ENCODE results near the gene MTCH1.

Gene MTCH1

GRCh38 chr6:37017606-37018197, 31.7 kb upstream of the MTCH1 start:
- DNase-seq (ENCODE audit: low read depth in 2 of 2): no peak

DNA sequence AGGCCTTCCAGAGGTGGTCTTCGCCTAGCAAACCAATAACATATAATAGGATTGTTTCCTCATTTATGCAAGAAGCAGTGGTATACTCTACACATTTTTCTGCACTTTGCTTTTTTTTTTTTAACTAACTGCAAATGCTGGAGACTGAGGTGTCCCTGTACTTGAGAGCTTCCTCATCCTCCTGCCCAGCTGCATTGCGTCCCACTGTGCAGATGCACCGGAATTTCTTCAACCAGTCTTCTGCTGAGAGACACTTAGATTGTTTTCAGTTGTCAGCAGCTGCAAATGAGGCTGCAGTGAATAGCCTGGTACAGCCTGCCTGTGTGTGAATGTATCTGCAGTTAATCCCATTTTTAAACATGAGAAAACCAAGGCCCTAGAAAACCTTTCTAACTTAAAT, 31.0 kb upstream of the MTCH1 start:
- DNase-seq (ENCODE audit: low read depth in 2 of 2): no peak

GRCh38 chr6:37015532-37015931, 29.5 kb upstream of the MTCH1 start:
- no peak for DNase-seq (ENCODE audit: low read depth in 2 of 2)

DNA sequence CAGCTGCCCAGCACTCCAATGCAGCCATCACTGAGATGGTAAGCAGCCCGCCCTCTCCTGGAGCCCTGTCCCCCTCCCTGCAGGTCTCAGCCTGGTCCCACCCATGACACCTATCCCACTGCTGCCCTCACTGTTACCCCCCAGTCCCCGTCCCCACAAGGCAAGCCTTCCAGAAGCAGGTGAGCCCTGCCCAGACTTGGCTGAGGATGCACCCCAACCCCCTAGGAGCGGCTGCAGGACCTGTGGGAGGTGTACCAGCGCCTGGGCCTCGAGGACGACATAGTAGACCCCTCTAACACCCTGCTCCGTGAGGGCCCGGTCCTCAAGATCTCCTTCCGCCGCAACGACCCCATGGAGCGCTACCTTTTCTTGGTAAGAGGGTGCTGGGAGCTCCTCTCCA, 28.7 kb upstream of the MTCH1 start:
- no peak for DNase-seq (ENCODE audit: low read depth in 2 of 2)

DNA sequence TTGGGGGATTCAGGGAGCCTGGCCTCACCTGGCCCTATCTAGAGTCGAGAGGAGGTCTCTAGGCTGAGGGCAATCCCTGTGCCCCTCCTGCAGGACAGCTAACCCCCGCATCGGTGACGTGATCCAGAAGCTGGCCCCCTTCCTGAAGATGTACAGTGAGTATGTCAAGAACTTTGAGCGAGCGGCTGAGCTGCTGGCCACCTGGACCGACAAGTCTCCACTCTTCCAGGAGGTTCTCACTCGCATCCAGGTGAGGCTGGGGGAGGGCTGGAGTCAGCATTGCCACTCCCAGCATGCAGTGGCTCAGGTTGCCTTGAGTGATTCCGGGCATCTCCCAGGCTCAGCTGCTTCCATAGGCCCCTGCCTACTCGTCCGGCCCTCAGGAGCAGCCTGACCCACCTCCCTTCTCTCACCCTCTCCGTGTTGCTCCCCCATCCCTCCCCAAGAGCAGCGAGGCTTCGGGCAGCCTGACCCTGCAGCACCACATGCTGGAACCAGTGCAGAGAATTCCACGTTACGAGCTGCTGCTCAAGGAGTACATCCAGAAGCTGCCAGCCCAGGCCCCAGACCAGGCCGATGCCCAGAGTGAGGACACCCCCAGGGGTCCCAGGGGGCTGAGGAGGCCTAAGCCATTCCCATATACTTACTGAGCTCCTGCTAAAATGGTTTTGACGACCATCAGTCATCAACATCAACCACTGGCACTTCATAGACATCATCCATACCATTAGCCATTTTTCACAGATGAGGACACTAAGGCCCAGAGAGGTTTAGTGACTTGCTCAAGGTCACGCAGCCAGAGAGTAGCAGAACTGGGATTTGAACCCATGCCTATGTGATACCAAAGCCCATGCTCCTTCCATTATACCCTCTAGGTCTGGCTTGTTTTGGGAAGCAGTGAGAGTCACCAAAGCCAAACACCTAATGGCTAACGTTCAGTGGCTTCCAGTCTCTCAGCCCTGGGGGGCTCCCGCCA, 27.8 kb upstream of the MTCH1 start:
- no peak for DNase-seq (ENCODE audit: low read depth in 2 of 2)

- no peak for DNase-seq (ENCODE audit: low read depth in 2 of 2)
Observed at GRCh38 chr6:37011656-37012378, 25.8 kb upstream of the MTCH1 start.

- no peak for DNase-seq (ENCODE audit: low read depth in 2 of 2)
Observed at GRCh38 chr6:37010402-37010892, 24.5 kb upstream of the MTCH1 start.

- no peak for DNase-seq (ENCODE audit: low read depth in 2 of 2)
Observed at GRCh38 chr6:37008484-37009465, 22.8 kb upstream of the MTCH1 start.

DNA sequence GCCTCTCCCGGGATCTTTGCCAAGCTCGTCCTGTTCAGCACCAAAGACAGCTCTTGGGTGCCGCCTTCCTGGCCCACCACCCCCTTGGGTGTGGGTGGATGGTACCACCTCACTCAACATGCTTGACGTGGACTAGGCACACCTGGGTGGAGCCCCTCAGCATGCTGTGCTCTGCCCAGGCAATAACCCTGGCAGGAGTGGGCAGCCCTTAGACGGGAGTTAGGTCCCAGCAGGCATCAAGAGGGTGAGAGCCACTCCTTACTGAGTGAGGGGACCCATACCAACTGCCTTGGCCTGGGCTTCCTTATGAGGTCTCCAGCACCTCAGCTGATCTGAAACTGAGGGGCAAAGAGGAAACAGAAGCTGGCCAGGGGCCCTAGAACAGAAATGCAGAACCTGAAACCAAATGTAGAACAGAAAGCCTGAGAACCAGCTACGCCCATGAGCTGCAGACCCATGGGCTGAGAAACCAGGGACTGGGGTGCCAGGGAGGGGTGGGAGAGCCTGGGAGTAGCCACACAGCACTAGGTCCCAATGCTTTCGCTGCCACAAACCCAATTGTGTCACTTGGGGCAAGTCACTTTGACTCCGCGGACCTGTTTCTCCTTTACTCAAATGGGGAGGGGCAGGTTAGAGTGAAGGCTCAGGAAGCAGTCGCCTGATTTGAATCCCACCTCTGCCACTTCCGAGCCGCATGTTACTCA, 21.5 kb upstream of the MTCH1 start:
- DNase-seq (ENCODE audit: low read depth in 2 of 2): no peak

DNA sequence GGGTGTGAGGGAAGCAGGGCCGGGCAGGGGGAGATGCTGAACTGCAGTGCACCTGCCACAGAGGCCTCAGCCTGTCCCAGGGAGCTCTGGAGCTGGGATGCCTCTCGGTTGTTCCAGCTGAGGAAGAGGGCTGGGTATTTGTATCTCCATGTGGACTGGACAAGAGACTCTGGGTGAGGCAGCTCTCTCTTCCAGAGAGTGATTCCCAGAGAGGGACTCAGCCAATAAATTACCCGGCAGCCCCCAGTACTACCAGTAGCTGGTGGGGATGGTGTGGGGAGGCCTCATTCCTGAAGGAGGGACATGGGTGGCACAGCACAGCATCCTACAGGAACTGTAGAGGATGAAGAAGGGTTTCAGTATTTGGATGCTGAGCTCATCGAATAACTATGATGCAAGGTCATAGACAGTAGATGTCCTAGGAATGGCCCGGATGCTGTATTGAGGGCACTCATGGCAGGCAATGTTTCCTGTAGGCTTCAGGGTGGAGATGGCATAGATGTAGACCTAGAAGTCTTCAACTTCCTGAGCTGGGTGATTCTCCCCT, 20.9 kb upstream of the MTCH1 start:
- DNase-seq (ENCODE audit: low read depth in 2 of 2): no peak

DNA sequence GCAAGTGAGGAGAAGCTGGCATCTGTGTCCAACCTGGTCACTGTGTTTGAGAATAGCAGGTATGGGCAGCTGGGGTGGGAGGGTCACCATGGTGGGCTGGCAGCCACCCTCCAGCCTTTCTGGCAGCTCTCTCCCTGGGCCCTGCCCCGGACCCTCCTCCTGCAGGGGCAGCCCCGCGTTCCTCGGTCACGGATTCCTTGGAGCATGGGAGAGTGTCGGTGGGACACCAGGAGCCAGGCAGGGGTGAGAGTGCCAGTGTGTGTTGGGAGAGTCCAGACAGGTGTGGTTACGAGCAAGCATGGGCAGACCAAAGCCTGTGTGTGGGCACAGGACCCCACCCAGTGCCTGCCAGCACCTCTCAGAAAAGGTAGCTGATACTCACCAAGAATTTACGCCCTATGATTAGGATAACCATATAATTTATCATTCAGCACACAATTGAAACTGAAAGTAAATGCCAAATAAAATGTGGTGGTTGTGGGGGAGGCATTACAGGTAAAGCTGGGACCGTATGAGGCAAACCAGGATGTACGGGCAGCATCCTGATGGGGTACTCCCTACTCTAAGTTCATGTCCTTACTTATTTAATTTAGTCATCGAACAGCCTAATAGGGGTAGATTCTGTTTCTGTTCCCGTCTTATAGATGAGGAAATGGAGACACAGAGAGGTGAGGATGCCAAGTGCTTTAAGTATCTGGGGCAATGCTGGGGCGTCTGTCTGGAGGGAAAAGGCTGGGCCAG, 20.0 kb upstream of the MTCH1 start:
- no peak for DNase-seq (ENCODE audit: low read depth in 2 of 2)

DNA sequence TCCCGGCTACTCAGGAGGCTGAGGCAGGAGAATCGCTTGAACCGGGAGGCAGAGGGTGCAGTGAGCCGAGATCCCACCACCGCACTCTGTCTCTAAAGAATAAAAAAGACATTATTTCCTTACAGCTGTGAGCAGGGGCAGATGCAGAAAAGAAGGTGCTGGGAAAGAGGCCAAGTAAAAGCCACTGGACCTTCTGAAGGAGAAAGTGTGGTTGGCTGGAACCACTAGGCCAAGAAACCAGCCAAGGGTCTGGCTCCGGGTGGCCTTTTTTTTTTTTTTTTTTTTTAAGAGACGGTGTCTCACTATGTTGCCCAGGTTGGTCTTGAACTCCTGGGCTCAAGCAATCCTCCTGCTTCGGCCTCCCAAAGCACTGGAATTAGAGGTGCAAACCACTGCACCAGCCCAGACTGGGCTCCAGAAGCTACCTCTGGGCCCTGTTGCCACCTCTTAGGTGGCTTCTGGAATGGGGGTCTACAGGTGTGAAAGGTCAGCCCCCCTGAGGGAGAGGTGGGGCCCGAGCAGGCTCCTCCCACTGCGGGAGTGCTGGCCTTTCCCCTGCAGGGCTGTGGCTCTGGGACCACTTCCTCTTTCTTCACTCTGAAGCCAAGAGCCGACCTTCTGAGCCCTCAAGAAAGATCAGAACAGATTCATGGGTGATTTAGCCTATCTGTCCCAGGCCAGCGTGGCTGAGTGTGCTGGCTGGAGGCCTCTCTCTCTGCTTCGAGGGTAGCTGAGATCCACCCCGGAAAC, 19.2 kb upstream of the MTCH1 start, which contains the start of gene FGD2:
Gene FGD2, plus strand, starts transcription at position 595 of the 750 bp plus-strand sequence. CDS start 163 bp downstream, outside the sequence.
- no peak for DNase-seq (ENCODE audit: low read depth in 2 of 2)

DNA sequence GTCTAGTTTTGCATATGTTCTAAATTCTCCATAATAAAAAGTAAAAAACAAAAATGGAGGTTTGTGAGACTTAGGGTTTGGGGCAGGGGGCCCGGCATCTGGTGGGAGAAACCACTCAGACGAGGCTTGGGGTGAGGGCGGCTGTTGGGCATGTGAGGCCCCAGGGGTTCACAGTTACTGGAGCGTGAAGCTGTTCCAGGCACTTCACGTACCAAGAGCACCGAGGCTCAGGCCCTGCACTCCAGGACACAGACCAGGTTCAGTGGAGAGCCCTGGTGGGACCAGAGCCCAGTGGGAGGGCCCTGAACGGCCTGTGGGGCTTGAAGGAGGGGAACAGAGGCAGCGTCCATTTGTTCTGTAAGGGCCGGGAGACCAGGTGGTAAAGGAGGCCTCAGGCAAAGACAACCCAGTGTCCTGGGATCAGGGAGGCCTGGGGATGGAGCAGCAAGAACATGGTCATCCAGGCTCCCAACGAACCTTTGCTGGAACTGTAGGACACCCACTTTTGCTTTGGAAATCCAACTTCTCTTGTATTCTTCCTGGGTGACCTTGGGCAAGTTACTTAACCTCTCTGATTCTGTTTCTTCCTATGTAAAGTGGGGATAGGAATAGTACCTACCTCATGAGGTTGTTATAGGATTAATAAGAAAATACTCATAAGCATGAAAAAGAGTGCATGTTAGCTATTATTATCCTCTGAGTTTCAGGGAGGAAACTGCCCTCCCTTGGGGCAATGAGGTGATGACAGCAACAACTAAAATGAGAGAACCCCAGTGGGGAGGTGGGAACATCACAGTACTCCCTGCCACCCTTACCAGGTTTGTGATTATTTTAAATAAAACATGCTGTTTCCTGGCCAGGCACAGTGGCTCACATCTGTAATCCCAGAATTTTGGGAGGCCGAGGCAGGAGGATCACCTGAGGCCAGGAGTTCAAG, 18.3 kb upstream of the MTCH1 start:
- DNase-seq (ENCODE audit: low read depth in 2 of 2): no peak

- DNase-seq (ENCODE audit: low read depth in 2 of 2): no peak
Observed at GRCh38 chr6:36999751-37000125, 13.7 kb upstream of the MTCH1 start.

GRCh38 chr6:36999061-36999750, 13.2 kb upstream of the MTCH1 start:
- DNase-seq (ENCODE audit: low read depth in 2 of 2): no peak

DNA sequence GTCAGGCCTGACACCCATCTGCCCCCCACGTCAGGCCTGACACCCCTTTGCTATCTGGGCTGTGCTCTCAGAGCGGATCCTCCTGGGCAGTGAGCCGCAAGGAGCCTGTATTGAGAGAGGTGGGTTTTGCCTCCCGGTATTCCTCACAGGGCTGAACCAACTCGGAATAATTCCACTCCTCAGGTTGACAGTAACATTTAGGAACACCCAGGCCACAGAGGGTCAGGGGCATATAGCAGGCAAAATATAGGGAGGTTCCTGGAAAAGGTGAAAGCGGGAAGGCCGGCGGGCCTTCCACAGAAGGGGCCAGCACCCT, 12.7 kb upstream of the MTCH1 start:
- DNase-seq (ENCODE audit: low read depth in 2 of 2): no peak

Measured in stimulated activated CD4-positive, alpha-beta T cell treated with anti-CD3 and anti-CD28 coated beads, Interleukin-1b, Interleukin-23, amount 100 ng/mL, for 4 hours (primary cell).